ENCODE results near the gene CEP63. TPM values are rescaled to one million over a fixed set of nuclear protein-coding genes. Genes with fewer than 3 reads are reported as not detected.

The CEP63 gene
- total and polyA plus RNA-seq, 9 of the 15 experiments (the other 6 are each of a cell fraction or from before 2014, with no cell fraction given) = 5.1 to 17.8 (median 10.6) TPM

DNA sequence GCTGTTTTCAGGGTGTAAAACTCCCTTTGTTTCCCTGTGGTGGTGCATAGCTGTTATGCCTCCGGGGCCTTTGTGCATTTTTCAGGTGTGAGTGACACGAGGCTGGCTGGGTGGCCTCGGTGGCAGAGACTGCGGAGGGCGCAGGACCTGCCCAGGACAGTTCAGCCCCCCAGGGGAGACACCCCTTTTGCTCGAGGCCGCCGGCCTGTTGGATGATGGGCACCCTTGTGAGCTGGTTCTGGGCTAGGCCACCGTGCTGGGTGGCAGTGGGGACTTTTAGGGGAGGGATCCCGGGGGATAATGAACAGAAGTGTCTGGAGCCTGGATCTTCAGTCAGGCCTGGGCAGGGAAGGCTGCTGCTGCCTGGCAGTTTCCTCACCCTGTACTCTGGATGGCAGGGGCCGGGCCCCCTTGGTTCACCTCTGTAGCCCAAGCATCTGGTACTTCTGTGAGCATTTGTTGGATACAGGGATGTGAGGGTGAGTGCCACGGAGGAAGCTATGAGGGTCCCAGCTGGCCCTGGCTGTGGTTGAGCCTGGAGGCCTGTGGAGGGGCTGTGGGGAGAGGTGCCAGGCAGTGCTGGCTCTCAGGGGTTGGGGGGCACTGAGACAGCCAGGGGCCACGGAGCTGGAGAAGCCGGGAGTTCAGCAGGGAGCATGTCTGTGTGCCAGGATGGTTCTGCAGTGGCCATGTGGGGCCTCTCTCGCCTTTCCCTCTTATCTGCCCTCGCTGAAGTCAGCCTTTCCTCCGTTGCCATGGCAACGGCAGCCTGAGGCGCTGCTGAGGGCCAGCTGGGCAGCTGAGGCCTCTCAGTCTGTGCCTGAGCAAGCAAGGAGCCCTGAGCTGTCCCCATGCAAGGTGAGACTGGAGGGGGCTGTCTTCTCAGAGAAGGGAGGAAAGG is 115.9 kb downstream of the CEP63 start:
- Histone ChIP-seq H3K36me3 (ENCODE audit: control insufficient read depth, insufficient read depth, low read length) (no peaks in the 10 kb centered on the region), H3K27me3 (ENCODE audit: control insufficient read depth in 2 of 2, insufficient read depth in 2 of 2, low read length in 2 of 2) (peaks cover 0 to 16% of the 10 kb centered on the region in 2 experiments; a peak in 1 of 5 replicates), H3K79me2 (ENCODE audit: control insufficient read depth, insufficient read depth, low read length) (no peaks in the 10 kb centered on the region), H4K20me1 (replicated peaks; ENCODE audit: control insufficient read depth, insufficient read depth, low read length) (no peaks in the 10 kb centered on the region), H3K4me2 (ENCODE audit: insufficient read depth, low read length) (no peak overlapping the region), H3K27ac (ENCODE audit: extremely low read depth, low read depth, low read length) (no peak overlapping the region), H3K9me1 (ENCODE audit: control insufficient read depth, insufficient read depth, low read length) (no peaks in the 10 kb centered on the region), H3K4me1 (replicated peaks in 1 of 2; ENCODE audit: control insufficient read depth in 2 of 2, insufficient read depth in 2 of 2, low read length in 2 of 2) (no peaks in the 10 kb centered on the region), H2AFZ (ENCODE audit: low read depth, low read length) (no peak overlapping the region), H3K9ac (ENCODE audit: insufficient read depth in 1 of 2, low read depth in 2 of 2, low read length in 2 of 2) (no peak overlapping the region), H3K4me3 (no peak overlapping the region), H3K9me3 (replicated peaks; ENCODE audit: control insufficient read depth, insufficient read depth, low read depth, low read length) (no peaks in the 10 kb centered on the region)
- ChIA-PET CTCF (ENCODE audit: low intra/inter-chr PET ratio) (interaction anchor here (1.3 kb wide), 2 partner anchors 75 to 1293 kb away, joined by 5 to 6 read pairs; no protein-coding TSS in a partner anchor), POLR2A (interaction anchor here (0.6 to 0.7 kb wide), 3 partner anchors 93 to 1091 kb away, joined by 3 to 4 read pairs (median 3); no protein-coding TSS in a partner anchor)
- ATAC-seq (peak; percentile 42), FAIRE-seq (no peak), DNase-seq (ENCODE audit: extremely low read depth in 1 of 4, low spot score in 3 of 4) (peak; percentile 26 to 40 (median 33))
- intact Hi-C loops (cut with micrococcal nuclease) (loop anchor here (1.0 to 10.0 kb wide), 4 partner anchors 76 to 1293 kb away; no protein-coding TSS in a partner anchor), in situ Hi-C loops (cut with MboI) (loop anchor here (5.0 kb wide), 1 partner anchor 86 kb away; no protein-coding TSS in a partner anchor)
- BruUV-seq (replicated peaks) = no TSS peak
- 1% methylated on average over 14 of the region's 19 CpGs for WGBS (ENCODE audit: insufficient coverage, low coverage, missing lambda C conversion rate)
- peak; percentile 27; the same call in 1 of the 2 replicates for TF ChIP-seq BMI1 (IDR thresholded peaks at IDR 0.05; ENCODE audit: low read length)
- no peak for TF ChIP-seq ZNF239 (CRISPR knock-in tag; IDR thresholded peaks at IDR 0.05)
- no peak for TF ChIP-seq RBM39 (optimal IDR thresholded peaks at IDR 0.05; ENCODE audit: low read depth, low read length)
- TF ChIP-seq RFX1 (IDR thresholded peaks at IDR 0.05) = peak; percentile 91
- TF ChIP-seq, protein P1, sequence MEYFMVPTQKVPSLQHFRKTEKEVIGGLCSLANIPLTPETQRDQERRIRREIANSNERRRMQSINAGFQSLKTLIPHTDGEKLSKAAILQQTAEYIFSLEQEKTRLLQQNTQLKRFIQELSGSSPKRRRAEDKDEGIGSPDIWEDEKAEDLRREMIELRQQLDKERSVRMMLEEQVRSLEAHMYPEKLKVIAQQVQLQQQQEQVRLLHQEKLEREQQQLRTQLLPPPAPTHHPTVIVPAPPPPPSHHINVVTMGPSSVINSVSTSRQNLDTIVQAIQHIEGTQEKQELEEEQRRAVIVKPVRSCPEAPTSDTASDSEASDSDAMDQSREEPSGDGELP (CRISPR knock-in tag; IDR thresholded peaks at IDR 0.05; ENCODE audit: borderline replicate concordance) = peak; percentile 23; the same call in 1 of the 2 replicates
